GM12892 (cell line): ENCODE results near the gene ZNF814.
"Not testable (repeated sequence)": the region's sequence is repeated elsewhere in the genome, so short reads cannot be mapped to it uniquely, and the experiment has no call there.

ENCODE experiments used
- DNase-seq: peaks from one replicate; pipeline ENCODE4 v3.0.0; 2011; ENCODE audit not compliant: insufficient read length
- FAIRE-seq: peaks from 2 replicates; lab custom pipeline; 2011; peaks lifted over from hg19 to GRCh38; lab: Jason Lieb, UNC
- POLR2A ChIP-seq: IDR thresholded peaks from 2 replicates; pipeline ENCODE4 v1.6.1; 2011; ENCODE audit warnings: low read depth, low read length, control low read depth
- POLR2AphosphoS5 ChIP-seq: IDR thresholded peaks from 2 replicates; pipeline ENCODE4 v1.6.1; 2011; ENCODE audit warnings: low read depth, low read length, control low read depth
- TAF1 ChIP-seq: IDR thresholded peaks from 2 replicates; pipeline ENCODE4 v1.6.1; 2011; ENCODE audit warnings: low read depth, mild to moderate bottlenecking, control low read depth, low read length, borderline replicate concordance

The ZNF814 gene

DNA sequence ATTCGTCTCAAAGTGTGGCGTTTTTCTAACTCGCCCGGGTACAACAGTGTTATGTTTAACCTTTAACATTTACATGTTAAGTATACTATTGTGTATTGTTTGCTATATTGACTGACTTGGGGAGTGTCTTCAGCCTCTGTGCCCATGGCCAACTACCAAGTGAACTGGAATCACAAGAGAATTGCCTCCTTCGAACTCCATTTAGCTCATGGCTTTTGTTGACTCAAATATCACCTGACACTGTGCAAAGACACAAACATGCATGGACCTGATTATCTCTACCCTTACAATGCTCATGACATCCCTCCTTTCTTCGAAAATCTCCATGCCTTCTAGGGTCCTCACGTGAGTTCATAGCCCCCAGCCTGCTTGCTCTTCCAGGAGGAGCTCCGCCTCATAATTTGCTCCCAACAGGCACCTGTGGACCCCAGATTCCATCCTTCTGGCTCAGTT is 704 bp downstream of the ZNF814 start:
- no peak for FAIRE-seq
- no peak for DNase-seq
- TF ChIP-seq POLR2A (no peak), TAF1 (no peak), POLR2AphosphoS5 (no peak)

DNA sequence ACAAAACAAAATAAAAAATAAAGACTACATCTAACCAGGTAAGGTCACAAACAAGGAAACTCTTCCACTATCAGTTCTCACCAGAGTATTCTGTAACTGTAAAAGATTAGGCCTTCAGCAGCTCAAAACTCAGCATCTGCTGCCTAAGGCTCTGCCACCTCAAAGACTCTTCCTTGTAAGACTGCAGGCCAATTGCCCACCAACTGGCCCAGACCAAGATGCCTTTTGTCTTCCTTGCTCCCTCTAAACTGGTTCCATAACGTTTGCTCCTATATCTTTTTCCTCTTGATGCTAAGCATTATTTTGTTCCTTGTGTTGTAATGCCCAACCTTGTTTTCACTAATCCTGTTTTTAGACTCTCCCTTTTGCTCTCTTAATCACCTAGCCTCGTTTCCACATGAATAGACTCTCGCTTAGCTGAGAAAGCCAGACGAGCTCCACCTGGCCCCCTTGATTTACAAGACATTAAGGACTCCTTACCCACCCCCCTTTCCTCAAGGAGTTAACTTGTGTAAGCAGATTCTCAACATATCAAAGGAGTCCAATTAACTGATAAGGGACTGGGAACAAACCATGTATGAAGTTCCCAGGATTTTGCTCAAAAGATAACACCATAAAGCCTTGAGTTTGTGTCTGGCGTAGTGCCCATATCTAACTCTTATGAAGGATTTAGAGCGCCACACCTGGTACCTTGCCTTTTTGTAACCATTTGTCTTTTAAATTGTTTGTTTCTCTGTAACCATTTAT is 1.5 kb downstream of the ZNF814 start:
- no peak for DNase-seq
- TF ChIP-seq POLR2A = no peak
- no peak for TF ChIP-seq POLR2AphosphoS5
- TF ChIP-seq TAF1 = no peak
- FAIRE-seq = peak; percentile 86

DNA sequence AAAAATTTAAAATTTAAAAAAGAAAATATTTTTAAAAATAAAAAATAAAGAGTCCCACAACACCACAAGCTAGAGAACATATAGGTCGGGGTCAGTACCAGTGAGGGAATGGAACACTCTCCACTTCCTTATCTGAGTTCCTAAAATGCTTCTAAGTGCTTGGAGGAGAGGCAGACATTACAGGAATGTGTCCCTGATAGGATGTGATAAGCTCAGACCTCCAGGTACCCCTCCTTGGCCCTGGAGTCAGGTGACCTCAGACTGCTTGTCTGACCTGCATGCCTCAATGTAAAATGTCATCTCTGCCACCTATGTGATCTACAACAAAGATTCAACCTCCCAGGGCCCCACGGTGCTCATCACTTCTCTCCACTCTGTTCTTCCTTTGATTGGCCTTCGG is 2.8 kb downstream of the ZNF814 start:
- DNase-seq (no peak), FAIRE-seq (no peak)
- TF ChIP-seq POLR2AphosphoS5 = no peak

DNA sequence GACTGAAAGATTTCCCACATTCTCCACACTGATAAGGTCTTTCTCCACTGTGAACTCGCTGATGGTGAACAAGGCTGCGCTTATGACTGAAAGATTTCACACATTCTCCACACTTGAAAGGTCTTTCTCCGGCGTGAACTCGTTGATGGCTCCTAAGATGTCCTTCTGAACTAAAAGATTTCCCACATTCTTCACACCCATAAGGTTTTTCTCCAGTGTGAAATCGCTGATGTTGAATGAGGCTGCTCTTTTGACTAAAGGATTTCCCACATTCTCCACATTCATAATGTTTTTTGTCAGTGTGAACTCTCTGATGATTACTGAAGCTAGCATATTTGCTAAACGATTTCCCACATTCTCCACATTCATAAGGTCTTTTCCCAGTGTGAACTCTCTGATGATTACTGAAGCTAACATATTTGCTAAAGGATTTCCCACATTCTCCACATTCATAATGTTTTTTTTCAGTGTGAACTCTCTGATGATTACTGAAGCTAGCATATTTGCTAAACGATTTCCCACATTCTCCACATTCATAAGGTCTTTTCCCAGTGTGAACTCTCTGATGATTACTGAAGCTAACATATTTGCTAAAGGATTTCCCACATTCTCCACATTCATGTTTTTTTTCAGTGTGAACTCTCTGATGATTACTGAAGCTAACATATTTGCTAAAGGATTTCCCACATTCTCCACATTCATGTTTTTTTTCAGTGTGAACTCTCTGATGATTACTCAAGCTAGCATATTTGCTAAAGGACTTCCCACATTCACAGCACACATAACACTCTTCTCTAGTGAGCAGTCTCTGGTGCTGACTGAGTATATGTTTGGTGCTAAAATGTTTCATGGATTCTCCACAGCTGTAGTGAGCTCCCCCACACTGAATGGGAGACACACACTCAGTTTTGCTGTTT is 14.7 kb downstream of the ZNF814 start:
- not testable (repeated sequence) for FAIRE-seq, DNase-seq

DNA sequence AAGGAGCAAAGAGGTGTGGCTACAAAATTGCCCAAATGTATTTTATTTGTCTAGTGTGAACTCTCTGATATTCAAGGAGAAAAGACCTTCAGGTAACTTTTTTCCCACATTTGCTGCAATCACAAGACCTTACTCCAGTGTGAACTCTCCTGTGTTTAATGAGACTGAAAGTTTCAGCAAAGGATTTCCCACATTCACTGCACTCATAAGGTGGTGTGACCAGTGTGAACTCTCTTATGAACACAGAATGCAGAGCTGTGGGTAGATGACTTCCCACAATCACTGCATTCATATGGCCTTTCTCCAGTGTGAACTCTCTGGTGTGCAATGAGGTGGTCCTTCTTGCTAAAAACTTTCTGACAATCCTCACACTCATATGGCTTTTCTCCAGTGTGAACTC is 16.4 kb downstream of the ZNF814 start:
- no peak for TF ChIP-seq TAF1
- TF ChIP-seq POLR2AphosphoS5 = 0 out of 2 replicates have a peak, but pooled peaks have one; percentile 28
- TF ChIP-seq POLR2A = no peak; the same call in 1 of the 2 replicates
- FAIRE-seq (no peak), DNase-seq (no peak)

DNA sequence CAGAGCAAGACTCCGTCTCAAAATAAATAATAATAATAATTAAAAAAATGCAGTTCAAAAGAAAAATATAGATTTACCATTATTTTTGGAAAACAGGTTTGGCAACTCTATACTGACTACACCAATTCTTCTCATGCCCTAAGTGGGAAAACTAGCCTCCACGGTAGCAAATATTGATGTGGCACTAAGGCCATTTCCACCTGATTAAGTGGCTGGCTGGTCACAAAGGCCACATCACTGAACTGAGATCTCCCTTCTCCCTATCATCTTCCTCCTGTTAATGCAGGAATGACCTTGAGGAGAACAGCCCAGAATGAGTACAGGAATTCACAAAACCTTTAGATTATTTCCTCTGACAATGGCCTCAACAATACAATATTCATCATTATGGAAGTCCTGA is 18.6 kb downstream of the ZNF814 start:
- DNase-seq (no peak), FAIRE-seq (no peak)
- TF ChIP-seq TAF1 (no peak), POLR2A (no peak), POLR2AphosphoS5 (no peak)

DNA sequence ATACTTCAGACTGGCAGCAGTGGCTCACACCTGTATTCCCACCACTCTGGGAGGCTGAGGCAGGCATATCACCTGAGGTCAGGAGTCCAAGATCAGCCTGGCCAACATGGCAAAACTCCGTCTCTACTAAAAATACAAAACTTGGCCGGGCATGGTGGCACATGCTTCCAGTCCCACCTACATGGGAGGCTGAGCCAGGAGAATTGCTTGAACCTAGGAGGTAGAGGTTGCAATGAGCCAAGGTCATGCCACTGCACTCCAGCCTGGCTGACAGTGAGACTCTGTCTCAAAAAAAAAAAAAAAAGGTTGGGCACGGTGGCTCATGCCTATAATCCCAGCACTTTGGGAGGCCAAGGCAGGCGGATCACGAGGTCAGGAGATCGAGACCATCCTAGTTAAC is 19.2 kb downstream of the ZNF814 start:
- DNase-seq, FAIRE-seq: not testable (repeated sequence)

DNA sequence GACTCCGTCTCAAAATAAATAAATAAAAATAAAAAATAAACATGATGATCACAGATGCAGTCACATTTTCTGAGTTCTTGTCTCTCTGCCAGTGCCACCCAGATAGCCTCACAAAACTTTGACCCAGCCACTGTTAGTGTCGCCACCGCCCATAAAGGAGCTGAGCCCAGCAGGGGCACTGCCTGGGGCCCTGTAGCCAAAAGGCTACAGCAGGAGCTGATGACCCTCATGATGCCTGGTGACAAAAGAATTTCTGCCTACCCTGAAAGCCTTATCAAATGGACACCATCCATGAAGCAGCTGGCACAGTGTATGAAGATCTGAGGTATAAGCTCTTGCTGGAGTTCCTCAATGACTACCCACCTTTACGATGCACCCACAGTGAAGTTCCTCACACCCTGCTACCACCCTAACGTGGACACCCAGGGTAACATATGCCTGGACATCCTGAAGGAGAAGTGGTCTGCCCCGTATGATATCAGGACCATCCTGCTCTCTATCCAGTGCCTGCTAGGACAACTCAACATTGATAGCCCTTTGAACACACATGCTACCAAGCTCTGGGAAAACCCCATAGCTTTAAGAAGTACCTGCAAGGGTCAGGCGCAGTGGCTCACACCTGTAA is 20.9 kb downstream of the ZNF814 start:
- TF ChIP-seq POLR2A (no peak; the same call in 1 of the 2 replicates), TAF1 (no peak), POLR2AphosphoS5 (peak; percentile 38; the same call in 1 of the 2 replicates)
- DNase-seq (no peak), FAIRE-seq (no peak)

DNA sequence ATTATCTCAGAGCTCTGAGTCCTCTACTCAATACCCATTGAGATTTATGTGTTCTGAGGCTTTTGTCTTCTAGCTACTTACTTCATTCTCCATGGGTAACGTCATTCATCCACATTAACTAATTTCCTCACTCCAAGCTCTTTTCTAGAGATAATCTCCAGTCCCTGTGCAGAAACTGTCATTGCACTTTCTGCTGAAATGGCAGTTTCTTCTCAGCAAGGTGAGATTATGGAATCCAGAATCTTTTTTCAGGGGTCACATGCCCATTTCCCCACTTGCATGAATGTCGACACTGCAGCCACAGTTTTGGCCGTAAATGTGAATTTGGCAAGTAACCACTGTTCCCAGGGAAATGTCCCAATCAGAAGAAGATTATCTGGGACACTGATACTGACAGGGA is 26.5 kb downstream of the ZNF814 start:
- not testable (repeated sequence) for FAIRE-seq, DNase-seq

DNA sequence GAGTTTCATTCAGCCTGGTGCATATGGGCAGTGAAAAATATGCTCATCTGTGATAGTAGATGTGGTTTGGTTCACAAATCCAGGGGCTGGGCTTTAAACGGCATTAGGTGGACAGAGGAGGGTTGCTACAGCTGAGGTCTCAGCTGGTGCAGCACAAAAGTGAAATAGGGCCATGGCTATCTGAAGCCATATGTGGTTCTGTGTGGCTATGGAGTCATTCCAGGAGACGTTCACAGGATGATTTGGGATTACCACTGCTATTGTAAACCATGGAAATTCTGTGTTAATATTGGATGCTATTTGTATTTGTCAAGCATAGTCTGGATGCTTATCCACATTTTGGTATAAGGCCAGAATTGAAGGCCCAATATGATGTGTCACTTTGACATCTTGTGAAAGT is 34.7 kb downstream of the ZNF814 start:
- not testable (repeated sequence) for DNase-seq, FAIRE-seq

DNA sequence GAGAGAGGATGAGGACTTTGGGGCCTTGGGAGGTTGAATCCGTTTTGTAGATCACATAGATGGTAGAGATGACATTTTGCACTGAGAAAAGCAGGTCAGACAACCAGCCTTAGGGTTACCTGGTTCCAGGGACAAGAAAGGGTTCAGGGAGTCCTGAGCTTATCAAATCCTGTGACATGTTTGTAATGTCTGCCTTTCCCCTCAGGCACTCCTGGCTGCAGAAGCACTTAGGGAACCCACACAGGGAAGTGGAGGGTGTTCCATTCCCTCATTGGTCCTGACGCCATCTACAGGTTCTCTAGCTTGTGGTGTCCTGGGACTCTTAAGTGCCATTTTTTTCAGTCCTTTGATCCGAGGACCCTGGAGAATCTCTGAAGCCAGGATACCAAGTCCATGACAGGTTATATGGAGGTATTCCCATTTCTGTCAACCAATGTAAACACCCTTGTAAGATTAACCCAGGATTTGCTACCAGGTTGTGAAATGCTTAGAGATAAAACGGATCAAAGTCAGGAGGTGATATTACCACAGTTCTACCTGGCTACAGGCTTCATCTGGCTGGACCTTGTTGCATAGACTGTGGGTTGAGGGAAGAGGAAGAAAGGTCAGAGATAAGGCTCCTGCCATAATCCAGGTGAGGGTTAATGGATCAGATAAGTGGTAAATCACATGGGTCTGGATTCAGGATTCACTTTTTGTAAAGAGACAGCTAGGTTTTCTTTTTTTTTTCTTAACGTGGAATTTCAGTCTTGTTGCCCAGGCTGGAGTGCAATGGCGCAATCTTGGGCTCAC is 36.8 kb downstream of the ZNF814 start:
- not testable (repeated sequence) for DNase-seq, FAIRE-seq

DNA sequence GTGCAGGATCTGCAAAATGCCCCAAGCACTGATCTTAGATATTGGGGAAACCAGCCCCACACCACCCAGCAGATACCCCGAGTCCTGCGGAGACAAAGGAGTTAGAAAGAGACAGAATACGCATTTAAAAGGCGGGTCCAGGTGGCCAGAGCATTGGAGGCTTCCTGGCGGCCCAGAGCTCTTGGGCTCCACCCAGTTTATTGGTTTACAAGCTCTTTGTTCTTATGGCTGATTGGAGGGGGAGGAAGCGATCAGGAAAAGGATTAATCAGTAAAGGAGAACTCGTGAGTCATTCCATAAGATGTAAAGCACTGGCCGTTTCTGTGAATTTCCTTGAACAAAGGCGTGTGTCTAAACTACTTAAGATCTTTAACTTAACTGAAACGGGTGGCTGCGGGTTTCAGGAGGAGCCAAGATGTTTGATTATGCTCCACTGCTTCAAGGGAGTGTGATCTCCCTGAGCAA is 38.3 kb downstream of the ZNF814 start:
- DNase-seq (no peak), FAIRE-seq (no peak)
- no peak for TF ChIP-seq POLR2AphosphoS5
- TF ChIP-seq TAF1 = no peak
- TF ChIP-seq POLR2A = no peak
